ENCODE measurements around the gene ASB12. TPM values are rescaled to one million over a fixed set of nuclear protein-coding genes. Genes with fewer than 3 reads are reported as not detected.
"Not testable (repeated sequence)": the region's sequence is repeated elsewhere in the genome, so short reads cannot be mapped to it uniquely, and the experiment has no call there.

The ASB12 gene, protein sequence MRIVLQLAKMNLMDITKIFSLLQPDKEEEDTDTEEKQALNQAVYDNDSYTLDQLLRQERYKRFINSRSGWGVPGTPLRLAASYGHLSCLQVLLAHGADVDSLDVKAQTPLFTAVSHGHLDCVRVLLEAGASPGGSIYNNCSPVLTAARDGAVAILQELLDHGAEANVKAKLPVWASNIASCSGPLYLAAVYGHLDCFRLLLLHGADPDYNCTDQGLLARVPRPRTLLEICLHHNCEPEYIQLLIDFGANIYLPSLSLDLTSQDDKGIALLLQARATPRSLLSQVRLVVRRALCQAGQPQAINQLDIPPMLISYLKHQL
- total RNA-seq, result 2.5 TPM
- long read RNA-seq, partial matches to known transcripts, result 1 of 1 reads
- long read RNA-seq, other reads (novel, unspliced or antisense), result 0 of 1 reads

DNA sequence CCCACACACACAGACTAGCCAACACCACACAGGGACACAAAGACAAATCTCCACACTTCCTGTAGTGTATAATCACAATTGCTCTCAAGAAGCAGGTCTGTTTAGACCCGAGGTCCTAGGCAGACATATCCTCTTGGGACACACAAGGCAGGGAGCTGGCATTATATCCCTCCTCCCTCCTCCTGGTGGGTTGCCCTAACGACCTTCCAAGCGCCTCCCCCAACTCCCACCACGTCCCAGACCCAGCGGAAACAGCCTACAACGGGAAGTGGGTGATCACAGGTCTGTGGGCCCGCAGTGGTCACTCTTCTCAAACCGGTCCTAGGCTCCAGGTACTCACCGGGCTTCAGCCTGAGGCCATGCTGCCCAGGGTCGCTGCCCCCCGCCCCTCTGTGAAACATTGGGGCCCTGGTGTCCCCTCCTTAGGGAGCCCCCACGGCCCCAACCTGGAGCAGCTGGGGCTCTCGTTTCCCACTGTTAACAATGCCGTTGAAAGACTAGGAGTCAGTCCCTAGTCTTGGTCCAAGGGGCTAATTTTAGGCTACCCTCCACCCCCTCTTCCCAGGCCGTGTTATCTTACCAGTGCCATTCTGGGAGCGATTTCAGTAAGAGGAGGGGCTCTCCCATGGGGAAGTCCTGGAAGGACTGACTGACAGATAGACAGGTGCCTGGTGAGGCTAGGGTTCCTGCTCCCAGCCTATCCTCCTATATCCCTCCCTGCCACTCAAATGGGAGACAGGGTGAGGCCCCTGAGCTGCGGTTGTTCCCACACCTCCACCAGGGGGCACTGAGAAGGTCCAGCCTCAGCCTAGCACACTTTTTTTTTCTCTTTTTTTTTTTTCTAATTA is at the start of gene ASB12:
TSS of gene ASB12 (minus strand) at position 485 of the 848 bp plus-strand sequence. CDS start 4,957 bp downstream, outside the sequence.
- intact Hi-C loops (cut with DNase I), result no loop called here
- ATAC-seq, result peak; percentile 88
- DNase-seq (ENCODE audit: missing footprints), result no peak

DNA sequence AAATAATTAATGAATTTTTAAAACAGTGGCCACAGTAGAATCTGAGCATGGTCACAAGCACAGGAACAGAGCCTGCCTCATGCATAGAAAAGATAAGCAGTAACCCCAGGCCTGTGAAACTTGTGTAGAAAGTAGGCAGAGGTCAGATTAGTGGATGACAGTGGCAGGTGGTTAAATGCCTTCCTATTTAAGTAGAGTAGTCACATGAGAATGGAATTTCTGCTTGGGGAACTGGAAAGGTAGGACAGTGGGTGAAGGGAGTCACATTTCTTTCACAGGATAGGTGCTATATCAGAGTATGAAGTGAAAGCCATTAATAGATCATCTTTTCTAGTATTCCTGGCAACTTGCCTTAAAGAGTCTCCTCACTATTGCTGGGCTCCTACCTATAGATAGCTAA is 34.9 kb upstream of the ASB12 start:
- ATAC-seq, result no peak
- intact Hi-C loops (cut with DNase I), result no loop called here

DNA sequence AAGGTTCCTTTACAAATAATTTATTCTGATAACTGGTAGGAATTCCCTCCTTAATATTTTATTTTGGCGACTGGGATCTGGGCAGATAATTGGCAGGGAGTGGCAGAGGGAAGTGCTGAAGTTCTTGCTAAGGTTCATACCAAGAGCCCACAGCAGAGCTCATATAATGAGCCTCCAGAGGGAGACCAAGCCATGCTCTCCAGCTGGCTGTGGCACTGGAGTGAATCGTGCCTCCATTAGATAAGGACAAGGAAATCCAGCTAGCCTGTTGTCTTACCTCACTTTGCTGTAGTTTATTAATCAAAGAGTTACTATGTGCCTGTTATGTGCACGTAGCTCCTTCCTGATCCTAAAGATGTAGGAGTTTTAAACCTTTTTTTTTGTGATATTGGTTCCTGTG is 1.3 kb downstream of the ASB12 start:
- DNase-seq (ENCODE audit: missing footprints) (no peak), ATAC-seq (no peak)
- intact Hi-C loops (cut with DNase I), result no loop called here

More for the DNA sequence above, 34.9 kb upstream of the ASB12 start:
- DNase-seq (ENCODE audit: missing footprints), result no peak

DNA sequence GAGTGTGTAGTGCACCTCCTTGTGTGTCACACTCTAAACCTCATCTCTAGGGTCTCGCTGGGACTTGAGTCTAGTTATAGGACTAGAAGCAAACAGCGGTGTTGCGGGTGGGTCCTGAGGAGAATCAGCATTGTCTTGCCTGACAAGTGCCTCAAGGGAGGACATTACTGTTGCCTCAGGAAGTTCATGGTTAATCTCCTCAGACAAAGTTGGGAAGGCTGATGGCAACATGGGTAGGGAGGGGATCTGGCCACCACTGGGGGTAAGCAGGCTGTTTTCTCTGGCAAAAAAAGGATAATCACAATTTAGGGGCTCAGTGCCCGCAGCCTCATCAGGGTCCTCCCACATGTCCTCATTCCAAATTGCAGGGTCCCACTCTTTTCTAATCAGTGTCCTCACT is 12.4 kb downstream of the ASB12 start:
- ATAC-seq, result no peak
- intact Hi-C loops (cut with DNase I), result no loop called here
- DNase-seq (ENCODE audit: missing footprints), result no peak

DNA sequence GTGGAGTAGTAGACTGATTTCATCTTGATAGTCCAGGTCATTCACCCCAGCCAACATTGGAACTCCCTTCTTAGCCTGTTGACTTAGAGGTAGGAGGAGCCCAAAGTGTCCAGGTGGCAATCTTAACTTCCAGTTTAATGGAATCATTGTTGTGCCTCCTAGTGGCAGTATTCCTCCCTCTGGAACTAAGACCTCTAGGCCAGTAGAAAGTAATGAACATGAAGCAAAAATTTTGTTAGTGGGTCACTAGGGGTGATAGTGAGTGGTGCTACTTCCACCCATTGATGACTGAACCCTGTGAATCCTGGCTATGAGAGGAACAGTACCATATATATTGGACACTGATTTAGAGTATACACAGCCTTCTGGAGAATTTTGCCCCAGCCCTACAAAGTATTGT is 16.4 kb downstream of the ASB12 start:
- intact Hi-C loops (cut with DNase I); ATAC-seq; DNase-seq (ENCODE audit: missing footprints): not testable (repeated sequence)

DNA sequence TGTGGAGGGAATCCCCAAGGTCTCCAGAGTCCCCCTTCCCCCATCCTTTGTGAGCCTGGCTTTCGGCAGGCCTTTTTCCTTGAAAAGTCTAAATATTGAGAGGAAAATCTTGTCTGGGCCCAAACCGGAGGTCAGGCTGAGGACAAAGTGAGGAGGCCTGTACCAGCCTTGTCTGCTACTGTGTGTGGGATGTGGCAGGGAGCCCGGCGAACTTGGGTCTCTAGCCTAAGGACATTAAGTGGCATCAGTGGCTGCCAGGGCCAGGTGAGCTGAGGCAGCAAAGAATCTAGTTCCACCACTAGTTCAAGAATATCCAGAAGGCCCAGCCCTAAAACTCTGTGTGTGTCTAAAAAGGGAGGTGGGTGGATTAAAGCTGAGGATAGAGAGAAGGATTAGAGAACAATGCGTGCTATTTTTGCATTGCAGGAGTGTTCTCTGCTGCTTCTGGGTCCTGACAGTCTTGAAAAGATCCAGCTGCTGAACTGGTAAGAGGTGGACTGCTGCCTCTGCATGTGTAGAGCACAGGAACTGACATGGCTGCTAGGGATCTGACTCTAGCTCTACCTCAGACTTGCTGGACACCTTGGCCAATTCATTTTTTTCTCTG is 23.7 kb downstream of the ASB12 start:
- ATAC-seq (no peak), DNase-seq (ENCODE audit: missing footprints) (peak; percentile 69)
- intact Hi-C loops (cut with DNase I), result no loop called here

DNA sequence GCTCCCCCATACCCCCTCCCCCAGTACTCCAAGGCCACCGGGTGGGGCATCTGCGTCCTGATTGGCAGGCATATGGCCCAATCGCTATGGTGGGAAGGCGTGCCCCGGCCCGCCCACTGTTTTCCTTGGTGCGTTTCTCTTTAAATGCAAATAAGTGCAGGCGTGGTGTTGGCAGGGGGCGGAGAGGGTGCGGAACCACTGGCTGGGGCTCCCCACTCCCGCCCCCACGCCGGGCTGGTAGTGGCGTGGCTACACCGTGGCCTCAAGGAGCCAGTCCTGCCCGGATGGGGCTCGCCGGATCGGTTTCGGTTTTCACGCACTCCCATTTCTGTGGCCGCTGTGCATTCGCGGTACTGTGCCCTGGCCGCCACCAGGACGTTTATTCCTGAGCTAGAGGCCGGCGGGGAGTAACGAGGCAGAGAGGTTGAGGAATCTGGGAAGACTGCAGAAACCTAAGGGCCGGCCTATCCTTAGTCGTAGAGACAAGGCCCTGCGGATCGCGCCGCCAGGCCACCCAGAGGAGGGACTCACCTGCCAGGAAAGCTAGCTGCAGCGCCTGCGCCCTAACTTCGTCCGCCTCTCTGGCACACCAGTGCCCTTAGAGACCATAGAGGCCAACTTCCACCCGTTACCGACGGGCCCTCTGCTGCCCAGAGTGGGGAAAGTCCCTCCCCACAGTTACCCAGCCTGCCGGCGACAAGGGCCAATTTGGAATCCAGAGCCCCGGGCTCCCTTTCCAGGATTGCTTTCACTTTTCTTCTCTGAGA is 24.5 kb downstream of the ASB12 start:
- DNase-seq (ENCODE audit: missing footprints), result peak; percentile 94
- intact Hi-C loops (cut with DNase I), result no loop called here

DNA sequence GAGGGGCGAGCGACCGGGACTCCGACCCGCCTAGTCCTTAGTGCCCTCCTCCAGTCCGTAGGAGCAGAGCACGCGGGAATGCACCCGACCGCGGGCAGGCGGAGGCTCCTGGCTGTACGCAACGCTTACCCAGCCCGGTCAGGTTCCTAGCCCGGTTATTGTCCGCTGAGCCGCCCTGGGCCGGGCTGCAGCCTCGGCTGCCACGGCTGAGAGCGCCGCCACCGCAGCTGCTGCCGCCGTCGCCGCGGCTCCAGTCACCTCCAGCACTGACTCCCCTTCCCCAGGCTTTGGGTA is 25.0 kb downstream of the ASB12 start, which contains the start of gene AMER1:
TSS of gene AMER1 (minus strand) at position 268 of the 294 bp plus-strand sequence. CDS start 12,422 bp downstream, outside the sequence.
- DNase-seq (ENCODE audit: missing footprints), result peak; percentile 64

More for the DNA sequence above, 24.5 kb downstream of the ASB12 start:
- ATAC-seq, result peak; percentile 96

DNA sequence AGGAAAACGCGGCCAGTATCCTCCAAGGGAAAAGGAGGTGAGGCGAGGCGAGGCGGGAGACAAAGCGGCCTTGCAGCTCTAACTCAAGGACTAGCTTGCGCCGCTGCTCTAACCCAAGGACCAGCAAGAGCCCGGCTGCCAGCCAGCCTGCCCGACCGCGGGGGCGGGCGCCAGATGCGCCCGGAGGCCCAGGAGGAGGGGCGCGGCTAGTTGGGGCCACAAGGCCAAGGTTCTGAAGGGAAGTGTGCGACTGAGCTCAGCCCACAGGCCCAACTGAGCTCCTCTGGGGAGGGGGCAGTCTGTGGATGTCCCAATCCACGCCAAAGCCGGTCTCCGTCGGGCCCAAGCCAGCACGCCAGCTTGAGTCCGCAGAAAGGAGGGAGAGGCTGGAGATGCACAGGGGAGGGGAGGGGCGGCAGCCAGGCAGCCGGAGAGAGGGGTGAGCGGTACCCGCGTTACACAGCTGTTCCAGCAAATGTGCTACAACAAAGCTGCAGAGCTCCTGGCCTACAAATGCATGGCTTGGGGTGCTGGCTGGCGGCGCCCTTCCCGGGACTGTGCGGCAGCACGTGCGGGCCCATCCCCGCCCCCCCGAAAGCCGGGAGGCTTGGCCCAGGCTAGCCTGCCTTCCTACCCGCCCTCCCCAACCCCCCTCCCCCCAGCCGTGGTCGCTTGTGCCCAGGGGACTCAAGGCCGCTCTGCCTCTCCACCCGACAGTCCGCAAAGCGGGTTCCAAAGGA is 25.5 kb downstream of the ASB12 start:
- intact Hi-C loops (cut with DNase I), result no loop called here
- peak; percentile 7 for ATAC-seq
- DNase-seq (ENCODE audit: missing footprints), result peak; percentile 71

More for the DNA sequence above, 25.0 kb downstream of the ASB12 start, which contains the start of gene AMER1:
- intact Hi-C loops (cut with DNase I), result no loop called here
- peak; percentile 53 for ATAC-seq

DNA sequence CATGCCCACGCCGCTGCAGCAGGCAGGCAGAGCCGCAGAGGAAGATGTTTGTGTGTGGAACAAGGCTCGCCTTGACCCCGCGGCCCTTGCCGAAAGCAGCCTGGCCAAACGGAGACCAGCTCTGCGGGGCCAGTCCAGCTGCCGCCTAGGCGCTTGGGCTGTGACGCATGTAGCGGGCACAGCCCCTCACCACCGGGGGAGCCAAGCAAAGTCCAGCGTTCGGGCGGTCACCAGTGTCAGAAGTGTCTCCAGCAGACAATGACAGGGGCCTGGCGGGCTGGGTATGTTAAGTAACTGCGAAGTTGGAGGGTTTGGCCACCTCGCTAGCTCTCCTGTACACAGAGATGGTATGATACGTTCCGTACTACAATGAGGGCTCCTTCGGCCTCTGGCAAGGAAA is 26.2 kb downstream of the ASB12 start:
- ATAC-seq, result peak; percentile 3
- intact Hi-C loops (cut with DNase I), result no loop called here
- peak; percentile 66 for DNase-seq (ENCODE audit: missing footprints)

DNA sequence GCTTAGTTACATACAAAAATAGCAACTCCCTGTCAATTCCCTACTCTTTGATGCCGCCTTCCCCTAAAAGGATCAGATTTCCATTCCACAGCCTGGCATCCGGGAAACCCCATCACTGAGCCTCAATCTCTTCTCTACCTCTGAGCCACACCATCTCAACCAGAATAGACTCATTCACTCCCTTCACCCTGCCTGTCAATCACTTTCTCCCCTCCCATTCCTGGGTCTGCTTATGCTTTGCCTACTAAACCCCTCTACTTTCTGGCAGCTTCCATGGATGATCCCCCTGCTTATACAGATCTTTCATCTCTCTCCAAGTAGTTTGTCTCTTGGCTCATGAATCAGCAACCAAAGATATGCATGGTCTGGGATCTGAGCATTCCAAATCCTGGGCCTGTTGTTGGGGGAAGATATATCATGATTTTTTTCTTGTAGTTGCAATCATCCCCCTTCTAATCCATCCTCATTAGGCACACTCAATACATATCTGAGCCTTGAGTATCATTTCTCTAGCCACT is 27.5 kb downstream of the ASB12 start:
- intact Hi-C loops (cut with DNase I), result no loop called here
- DNase-seq (ENCODE audit: missing footprints) (no peak), ATAC-seq (no peak)

DNA sequence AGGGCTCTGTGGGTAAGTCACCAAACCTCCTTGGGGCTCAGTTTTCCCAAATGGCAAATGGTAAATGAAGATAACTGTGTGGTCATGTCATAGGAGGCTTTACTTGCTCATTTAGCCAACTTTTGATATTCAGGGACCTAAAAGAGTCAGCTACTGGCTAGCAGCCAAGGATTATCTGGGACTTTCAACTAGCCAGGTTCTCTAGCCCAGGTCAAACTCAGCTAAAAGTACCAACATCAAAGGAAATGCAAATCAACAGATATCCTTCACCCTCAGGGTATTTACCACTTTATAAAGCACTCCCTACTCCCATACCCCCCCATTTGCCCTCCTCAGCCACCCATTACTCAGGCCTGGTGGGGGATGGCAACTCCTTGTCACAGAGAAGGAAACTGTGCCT is 32.4 kb downstream of the ASB12 start:
- DNase-seq (ENCODE audit: missing footprints) (no peak), ATAC-seq (no peak)
- intact Hi-C loops (cut with DNase I), result no loop called here

DNA sequence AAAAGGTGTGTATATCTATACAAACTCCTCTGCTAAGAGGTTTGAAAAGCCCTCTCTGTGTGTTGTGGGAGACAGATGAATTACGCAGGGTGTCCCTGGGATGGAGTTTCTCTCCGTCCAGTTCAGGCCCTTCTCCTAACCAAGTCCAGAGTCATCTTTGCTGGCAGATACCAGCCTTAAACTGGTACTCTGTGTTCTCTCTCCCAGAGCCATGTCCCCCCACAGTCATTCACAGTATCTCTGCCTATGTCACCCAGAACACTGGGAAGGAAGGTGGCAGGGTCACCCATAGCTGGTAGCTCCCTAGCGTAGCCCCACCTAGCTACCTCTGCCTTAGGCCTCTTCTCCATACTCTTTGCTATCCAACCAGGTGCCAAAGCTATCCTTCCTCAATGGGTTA is 33.8 kb downstream of the ASB12 start:
- no peak for ATAC-seq
- DNase-seq (ENCODE audit: missing footprints), result no peak
- intact Hi-C loops (cut with DNase I), result no loop called here

DNA sequence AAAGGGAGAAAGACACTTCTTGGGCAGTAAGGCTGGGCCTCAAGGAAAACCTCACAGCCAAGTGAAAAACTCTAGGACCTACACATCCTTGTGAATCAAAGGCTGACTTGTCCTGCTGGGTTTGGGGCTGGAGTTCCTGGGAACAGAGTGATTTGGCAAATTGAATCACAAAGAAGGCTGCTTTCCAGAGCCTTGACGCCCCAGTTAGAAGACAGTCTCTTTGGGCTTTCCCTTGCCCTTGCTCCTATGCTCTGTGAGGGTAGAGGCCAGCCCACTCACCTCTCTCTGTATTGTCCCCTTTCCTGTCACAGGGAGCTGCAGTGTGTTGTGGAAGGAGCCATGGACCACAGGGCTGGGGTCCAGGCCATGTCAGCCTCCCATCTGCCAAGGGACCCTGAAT is 34.5 kb downstream of the ASB12 start:
- intact Hi-C loops (cut with DNase I), result no loop called here
- DNase-seq (ENCODE audit: missing footprints) (no peak), ATAC-seq (no peak)

DNA sequence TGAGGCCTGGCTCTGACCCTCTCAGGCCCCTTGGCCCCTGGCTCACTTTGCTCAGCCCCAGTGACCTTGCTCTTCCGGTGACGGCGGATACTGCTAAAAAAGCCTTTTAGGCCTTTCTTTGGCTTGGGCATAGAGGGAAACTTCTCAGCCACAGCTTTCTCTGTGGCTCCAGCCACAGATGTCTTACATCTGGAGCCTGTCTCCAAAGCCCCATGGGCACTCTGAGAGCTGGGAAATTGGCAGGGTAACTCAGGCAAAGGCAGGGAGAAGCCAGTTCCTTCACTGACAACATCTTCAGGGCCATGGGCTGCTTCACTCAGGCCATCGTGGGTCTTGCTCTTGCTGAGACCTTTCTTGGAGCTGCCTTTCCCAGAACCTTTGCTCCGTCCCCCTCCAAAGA is 37.7 kb downstream of the ASB12 start:
- DNase-seq (ENCODE audit: missing footprints) (no peak), ATAC-seq (peak; percentile 88)
- intact Hi-C loops (cut with DNase I), result no loop called here

DNA sequence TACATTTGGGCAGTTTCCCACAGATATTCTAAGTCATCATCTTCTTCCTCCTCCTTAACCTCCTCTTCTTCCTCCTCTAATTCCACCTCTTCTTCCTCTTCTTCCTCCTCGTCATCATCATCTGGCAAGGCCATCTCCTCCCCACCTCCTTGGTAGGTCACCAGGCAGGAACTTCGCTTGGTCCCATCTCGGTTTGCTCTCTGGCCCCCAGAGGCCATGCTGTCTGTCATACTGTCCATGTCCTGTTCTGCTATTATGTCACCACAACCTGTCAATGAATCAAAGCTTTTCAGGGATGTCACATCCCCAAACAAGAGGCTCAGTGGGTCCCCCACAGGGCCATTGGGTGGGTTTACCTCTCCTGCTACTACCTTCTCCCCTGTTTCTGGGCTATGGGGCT is 38.4 kb downstream of the ASB12 start:
- no peak for DNase-seq (ENCODE audit: missing footprints)
- no peak for ATAC-seq
- intact Hi-C loops (cut with DNase I), result no loop called here

DNA sequence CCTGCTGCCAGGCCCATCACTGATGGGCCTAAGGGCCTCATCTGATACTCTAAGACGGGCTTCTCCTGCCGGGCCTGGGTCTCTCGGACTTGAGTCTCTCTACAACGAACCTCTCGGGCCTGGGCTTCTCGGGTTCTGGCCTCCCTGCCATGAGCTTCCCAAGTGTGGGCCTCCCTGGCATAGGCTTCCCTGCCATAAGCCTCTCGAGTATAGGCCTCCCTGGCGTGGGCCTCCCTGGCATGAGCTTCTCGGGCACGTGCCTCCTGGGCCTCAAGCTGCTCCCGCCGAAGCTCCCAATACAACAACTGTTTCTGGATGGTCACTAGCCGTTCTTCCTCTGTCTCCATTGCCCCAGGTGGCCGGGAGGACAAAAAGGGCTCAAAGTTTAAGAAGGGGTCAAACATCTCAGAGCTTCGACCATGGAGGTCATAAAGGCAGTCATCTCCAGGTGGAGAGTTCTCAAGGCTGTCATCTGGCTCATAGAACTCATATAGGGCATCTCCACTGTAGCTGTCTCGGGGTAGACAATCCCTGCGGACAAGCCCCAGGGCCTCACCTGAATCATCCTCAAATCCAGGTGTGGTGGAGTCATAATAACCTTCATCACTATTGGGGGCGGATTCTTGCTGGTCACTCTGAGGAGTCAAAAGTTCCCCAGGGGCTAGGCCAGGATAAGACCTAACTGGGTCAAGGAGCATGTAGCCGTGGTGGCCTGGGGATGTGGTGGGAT is 39.0 kb downstream of the ASB12 start:
- ATAC-seq, result no peak
- intact Hi-C loops (cut with DNase I), result no loop called here
- DNase-seq (ENCODE audit: missing footprints), result no peak
